Activated CD8-positive, alpha-beta T cell treated with anti-CD3 and anti-CD28 coated beads for 36 hours (primary cell): Measurements from ENCODE around the gene EPHA3. TPM values are rescaled to one million over a fixed set of nuclear protein-coding genes. Genes with fewer than 3 reads are reported as not detected.

ENCODE experiments used
- ATAC-seq: fragments of 200-7000 bp; cut with Tn5 transposase; one replicate; pipeline ENCODE4 v1.10.0; 2021; ENCODE audit warnings: mild to moderate bottlenecking, moderate library complexity
- CTCF ChIA-PET: fragments of 350-600 bp; sonication (Branson Sonifier 250); formaldehyde crosslinking; loops from one replicate; lab custom pipeline; 2021; ENCODE audit warnings: antibody characterized with exemption; lab: Charles Lee
- POLR2A ChIA-PET: fragments of 350-600 bp; sonication (Branson Sonifier 250); formaldehyde crosslinking; loops from one replicate; lab custom pipeline; 2021; ENCODE audit warnings: antibody characterized with exemption; lab: Charles Lee
- DNase-seq: peaks from one replicate; pipeline ENCODE4 v3.0.0-alpha.2; 2020
- H3K27ac Mint-ChIP-seq: one replicate; pipeline ENCODE4 v1.8.0; 2021; ENCODE audit warnings: mild to moderate bottlenecking, mixed read lengths
- H3K27me3 Mint-ChIP-seq: one replicate; pipeline ENCODE4 v1.8.0; 2021; ENCODE audit warnings: mixed read lengths
- H3K36me3 Mint-ChIP-seq: one replicate; pipeline ENCODE4 v1.8.0; 2021; ENCODE audit warnings: low read depth, mixed read lengths
- H3K4me1 Mint-ChIP-seq: one replicate; pipeline ENCODE4 v1.8.0; 2021; ENCODE audit warnings: low read depth, mixed read lengths
- H3K4me3 Mint-ChIP-seq: one replicate; pipeline ENCODE4 v1.8.0; 2021; ENCODE audit warnings: mild to moderate bottlenecking, moderate library complexity, mixed read lengths
- H3K9me3 Mint-ChIP-seq: one replicate; pipeline ENCODE4 v1.8.0; 2021; ENCODE audit warnings: mixed read lengths
- CTCF ChIP-seq: fragments of 200-600 bp; IDR thresholded peaks from one replicate; pipeline ENCODE4 v1.8.0; 2022; ENCODE audit warnings: antibody characterized with exemption, mild to moderate bottlenecking
- intact Hi-C: fragments of 100-400 bp; cut with micrococcal nuclease; formaldehyde crosslinking; loops from one replicate; pipeline ENCODE4 v1.10.0; 2022
- total RNA-seq, 2 experiments: library from RNA; stranded (reverse); gene quantifications; one replicate each; pipeline ENCODE4 v1.2.3, GENCODE V29; 2021

Gene EPHA3
- total RNA-seq, 2 experiments from 2014 or later: not detected

DNA sequence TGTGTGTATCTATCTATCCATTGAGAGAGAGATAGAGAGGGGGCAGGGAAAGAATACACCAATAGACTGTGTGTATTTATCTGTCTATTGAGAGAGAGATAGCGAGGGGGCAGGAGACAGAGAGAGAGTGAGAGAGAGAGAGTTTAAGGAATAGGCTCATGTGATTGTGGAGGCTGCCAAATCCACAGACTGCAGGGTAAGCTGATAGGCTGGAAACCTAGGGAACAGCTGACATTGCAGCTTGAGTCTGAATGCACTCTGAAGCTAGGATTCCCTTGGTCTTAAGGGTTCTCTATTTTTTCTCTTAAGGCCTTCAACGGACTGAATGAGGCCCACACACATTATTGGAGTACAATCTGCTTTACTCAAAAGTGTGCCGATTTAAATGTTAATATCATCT, 255.8 kb downstream of the EPHA3 start:
- no peak for DNase-seq
- H3K36me3 Mint-ChIP-seq: no peaks in the 10 kb centered on the region
- no peak for TF ChIP-seq CTCF
- POLR2A ChIA-PET: no interaction called here
- CTCF ChIA-PET: no interaction called here
- no peak overlapping the region for H3K27ac Mint-ChIP-seq
- H3K27me3 Mint-ChIP-seq: no peaks in the 10 kb centered on the region
- no peaks in the 10 kb centered on the region for H3K4me1 Mint-ChIP-seq
- H3K9me3 Mint-ChIP-seq: peaks cover 1% of the 10 kb centered on the region
- intact Hi-C loops: no loop called here
- H3K4me3 Mint-ChIP-seq: no peak overlapping the region
- ATAC-seq: no peak

DNA sequence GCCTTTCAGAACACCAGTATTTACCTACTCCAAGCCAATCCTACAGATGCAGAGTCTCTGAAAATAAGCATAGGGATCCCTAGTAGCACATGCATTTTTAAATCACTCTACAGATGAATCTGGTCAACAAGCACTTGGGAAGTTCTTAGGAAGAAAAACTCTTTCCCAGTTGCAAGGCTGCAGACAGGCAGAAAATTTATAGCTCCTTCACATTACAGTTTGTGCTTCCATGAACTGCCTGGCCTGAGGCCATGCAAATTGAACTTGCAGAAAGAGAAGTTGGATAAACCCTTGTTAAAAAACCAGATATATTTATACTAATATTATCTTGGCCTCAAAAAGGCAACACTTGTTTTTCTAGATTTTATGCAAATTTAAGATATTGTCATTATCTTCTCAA, 256.9 kb downstream of the EPHA3 start:
- H3K4me1 Mint-ChIP-seq: no peaks in the 10 kb centered on the region
- H3K27ac Mint-ChIP-seq: no peak overlapping the region
- POLR2A ChIA-PET: no interaction called here
- intact Hi-C loops: no loop called here
- DNase-seq (no peak), ATAC-seq (no peak)
- no peaks in the 10 kb centered on the region for H3K27me3 Mint-ChIP-seq
- CTCF ChIA-PET: no interaction called here
- no peak for TF ChIP-seq CTCF
- H3K4me3 Mint-ChIP-seq: no peak overlapping the region
- no peaks in the 10 kb centered on the region for H3K36me3 Mint-ChIP-seq
- peaks cover 1% of the 10 kb centered on the region for H3K9me3 Mint-ChIP-seq

DNA sequence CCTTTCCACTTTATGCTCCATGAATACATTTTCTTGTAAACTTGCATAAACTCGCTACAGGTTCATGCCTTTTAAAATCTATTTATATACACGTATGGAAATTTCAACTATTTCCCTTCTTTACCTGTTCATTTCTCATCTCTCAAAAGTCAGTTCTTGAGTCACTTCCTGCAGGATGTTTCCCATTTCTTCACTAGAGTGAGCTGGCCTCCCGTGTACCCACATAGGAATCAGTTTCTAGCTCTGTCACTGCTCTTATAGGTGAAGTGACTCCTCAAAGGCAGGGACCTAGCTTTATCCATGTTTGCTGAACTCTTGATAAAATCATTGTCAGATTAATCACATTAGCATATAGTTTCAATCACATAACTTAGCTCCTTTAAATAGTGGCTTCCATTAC, 259.7 kb downstream of the EPHA3 start:
- DNase-seq (no peak), ATAC-seq (no peak)
- TF ChIP-seq CTCF: no peak
- ChIA-PET POLR2A (no interaction called here), CTCF (no interaction called here)
- H3K36me3 Mint-ChIP-seq: no peaks in the 10 kb centered on the region
- no peaks in the 10 kb centered on the region for H3K4me1 Mint-ChIP-seq
- H3K9me3 Mint-ChIP-seq: peaks cover 7% of the 10 kb centered on the region
- no peaks in the 10 kb centered on the region for H3K27me3 Mint-ChIP-seq
- intact Hi-C loops: no loop called here
- H3K4me3 Mint-ChIP-seq: no peak overlapping the region
- H3K27ac Mint-ChIP-seq: no peak overlapping the region

DNA sequence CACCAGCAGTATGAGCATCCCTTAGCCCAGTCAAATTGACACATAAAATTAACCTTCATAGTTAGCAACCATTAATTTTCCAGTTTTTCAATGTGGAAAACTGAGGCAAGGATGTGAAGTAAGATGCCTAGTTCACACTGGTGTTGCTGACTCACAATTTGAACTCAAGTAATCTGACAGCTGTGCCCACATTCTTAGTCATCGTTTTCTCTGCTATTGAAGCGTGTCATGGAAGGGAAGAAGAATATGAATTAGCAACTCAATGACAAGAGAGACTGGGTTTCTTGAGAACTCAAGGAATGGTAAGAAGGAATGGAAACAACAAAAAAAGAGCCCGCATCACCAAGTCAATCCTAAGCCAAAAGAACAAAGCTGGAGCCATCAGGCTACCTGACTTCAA, 261.4 kb downstream of the EPHA3 start:
- Mint-ChIP-seq H3K27me3 (no peaks in the 10 kb centered on the region), H3K36me3 (no peaks in the 10 kb centered on the region), H3K9me3 (peaks cover 7% of the 10 kb centered on the region), H3K27ac (no peak overlapping the region), H3K4me1 (no peaks in the 10 kb centered on the region), H3K4me3 (no peak overlapping the region)
- intact Hi-C loops: no loop called here
- POLR2A ChIA-PET: no interaction called here
- no peak for ATAC-seq
- CTCF ChIA-PET: no interaction called here
- DNase-seq: no peak
- no peak for TF ChIP-seq CTCF

- Mint-ChIP-seq H3K9me3 (peaks cover 5% of the 10 kb centered on the region), H3K4me1 (no peaks in the 10 kb centered on the region), H3K4me3 (no peak overlapping the region), H3K27me3 (no peaks in the 10 kb centered on the region), H3K36me3 (no peaks in the 10 kb centered on the region), H3K27ac (no peak overlapping the region)
- intact Hi-C loops: loop anchor here (2.0 kb wide), 1 partner anchor 28 kb away; no protein-coding TSS in a partner anchor
- CTCF ChIA-PET: no interaction called here
- POLR2A ChIA-PET: no interaction called here
- DNase-seq: no peak
- no peak for TF ChIP-seq CTCF
- no peak for ATAC-seq
Measured at GRCh38 chr3:89372456-89372855, 265.0 kb downstream of the EPHA3 start.
